H1 (cell line): ENCODE results near the gene MEMO1. TPM values are rescaled to one million over a fixed set of nuclear protein-coding genes. Genes with fewer than 3 reads are reported as not detected.

Experiments used
- CTCF ChIA-PET: fragments of 300-600 bp; sonication (Branson Sonifier 250); formaldehyde crosslinking; loops from one replicate; lab custom pipeline; 2021; ENCODE audit not compliant: partially characterized antibody; lab: Charles Lee
- POLR2A ChIA-PET: fragments of 300-600 bp; sonication (Branson Sonifier 250); formaldehyde crosslinking; loops from one replicate; lab custom pipeline; 2021; ENCODE audit warnings: inconsistent platforms; ENCODE audit not compliant: partially characterized antibody; lab: Charles Lee
- DNase-seq, 2 experiments: peaks; one replicate each; pipeline versions ENCODE4 v3.0.0 to v3.0.0-alpha.2; 2010 to 2022; ENCODE audit warnings: low spot score in 2 of 2, low read depth in 1 of 2, mixed read lengths in 1 of 2
- FAIRE-seq: peaks from 2 replicates; lab custom pipeline; 2011; peaks lifted over from hg19 to GRCh38; lab: Jason Lieb, UNC
- H2AFZ ChIP-seq: 2 replicates; pipeline ENCODE4 v1.8.1; 2012; ENCODE audit warnings: low read length, inconsistent platforms
- H2AK5ac ChIP-seq: 2 replicates; pipeline ENCODE4 v1.6.1; 2013; ENCODE audit warnings: low read depth, low read length
- H2BK120ac ChIP-seq: replicated peaks from 2 replicates; pipeline ENCODE3; 2013; ENCODE audit warnings: low read depth, low read length, inconsistent platforms
- H2BK12ac ChIP-seq: 2 replicates; pipeline ENCODE4 v1.6.1; 2013; ENCODE audit warnings: low read depth, low read length
- H2BK15ac ChIP-seq: 2 replicates; pipeline ENCODE4 v1.6.1; 2013; ENCODE audit warnings: low read length
- H2BK20ac ChIP-seq: 2 replicates; pipeline ENCODE4 v1.6.1; 2013; ENCODE audit warnings: low read length
- H2BK5ac ChIP-seq: 2 replicates; pipeline ENCODE4 v1.6.1; 2013; ENCODE audit warnings: low read depth, low read length
- H3K14ac ChIP-seq: 2 replicates; pipeline ENCODE4 v1.6.1; 2013; ENCODE audit warnings: inconsistent platforms; ENCODE audit not compliant: insufficient read length
- H3K18ac ChIP-seq: 2 replicates; pipeline ENCODE4 v1.6.1; 2013; ENCODE audit warnings: low read length; ENCODE audit errors: extremely low read depth
- H3K23ac ChIP-seq: 2 replicates; pipeline ENCODE4 v1.6.1; 2013; ENCODE audit warnings: inconsistent platforms; ENCODE audit not compliant: insufficient read length
- H3K23me2 ChIP-seq: 2 replicates; pipeline ENCODE4 v1.6.1; 2013; ENCODE audit warnings: low read depth, low read length
- H3K27ac ChIP-seq: 2 replicates; pipeline ENCODE4 v1.6.1; 2011; ENCODE audit warnings: low read depth, low read length, inconsistent platforms
- H3K27me3 ChIP-seq, 4 experiments: replicated peaks in 1 of 4; 1 replicate in 1 of 4; 2 replicates in 3 of 4; pipeline versions ENCODE4 v1.6.1 to v1.8.1; 2011 to 2013; ENCODE audit warnings: low read length in 3 of 4, mild to moderate bottlenecking in 3 of 4, inconsistent platforms in 2 of 4, mixed read lengths in 2 of 4, moderate library complexity in 1 of 4; ENCODE audit not compliant: control insufficient read depth in 3 of 4, insufficient read depth in 3 of 4; ENCODE audit errors: extremely low read depth in 1 of 4
- H3K36me3 ChIP-seq, 4 experiments: 2 replicates each; pipeline versions ENCODE4 v1.6.1 to v1.8.1; 2011 to 2013; ENCODE audit warnings: mild to moderate bottlenecking in 4 of 4, low read length in 3 of 4, moderate library complexity in 2 of 4, control low read depth in 1 of 4, inconsistent platforms in 1 of 4; ENCODE audit not compliant: insufficient read depth in 4 of 4, control insufficient read depth in 2 of 4
- H3K4ac ChIP-seq: replicated peaks from 2 replicates; pipeline ENCODE3; 2013; ENCODE audit warnings: low read length, low read depth, mixed read lengths, inconsistent platforms; ENCODE audit not compliant: insufficient read length
- H3K4me1 ChIP-seq, 4 experiments: replicated peaks in 1 of 4; 1 replicate in 1 of 4; 2 replicates in 3 of 4; pipeline versions ENCODE4 v1.6.1 to v1.8.1; 2011 to 2013; ENCODE audit warnings: low read length in 3 of 4, inconsistent platforms in 2 of 4, mixed read lengths in 1 of 4; ENCODE audit not compliant: insufficient read depth in 4 of 4, control insufficient read depth in 3 of 4
- H3K4me2 ChIP-seq, 2 experiments: 2 replicates each; pipeline versions ENCODE4 v1.6.1 to v1.8.1; 2011 to 2013; ENCODE audit warnings: low read depth in 2 of 2, low read length in 2 of 2, control low read depth in 1 of 2, inconsistent platforms in 1 of 2, mild to moderate bottlenecking in 1 of 2; ENCODE audit not compliant: insufficient read depth in 1 of 2
- H3K4me3 ChIP-seq, 4 experiments: fragments of 200-600, 300-600 bp in 1 of 4; sonication (generic), shearing (Covaris generic), sonication (Bioruptor Twin) in 1 of 4; 2 replicates each; pipeline versions ENCODE4 v1.5.1 to v1.8.1; 2011 to 2016; ENCODE audit warnings: low read length in 4 of 4, low read depth in 3 of 4, control low read depth in 2 of 4, inconsistent platforms in 2 of 4, mild to moderate bottlenecking in 2 of 4, mixed read lengths in 1 of 4, moderate library complexity in 1 of 4; ENCODE audit not compliant: insufficient read depth in 2 of 4; ENCODE audit errors: extremely low read depth in 1 of 4
- H3K56ac ChIP-seq: replicated peaks from 2 replicates; pipeline ENCODE3; 2013; ENCODE audit warnings: low read depth, mild to moderate bottlenecking, mixed read lengths, low read length, inconsistent platforms; ENCODE audit not compliant: insufficient read length
- H3K79me1 ChIP-seq: 2 replicates; pipeline ENCODE4 v1.6.1; 2013; ENCODE audit warnings: low read depth, low read length, control low read depth
- H3K79me2 ChIP-seq, 2 experiments: 2 replicates each; pipeline versions ENCODE4 v1.6.1 to v1.8.1; 2012 to 2013; ENCODE audit warnings: low read length in 2 of 2, mild to moderate bottlenecking in 2 of 2, inconsistent platforms in 1 of 2; ENCODE audit not compliant: insufficient read depth in 2 of 2, control insufficient read depth in 1 of 2
- H3K9ac ChIP-seq, 4 experiments: replicated peaks in 1 of 4; 1 replicate in 1 of 4; 2 replicates in 3 of 4; pipeline versions ENCODE4 v1.6.1 to v1.8.1; 2011 to 2013; ENCODE audit warnings: low read depth in 3 of 4, low read length in 3 of 4, control low read depth in 2 of 4, mild to moderate bottlenecking in 2 of 4, moderate library complexity in 2 of 4, inconsistent platforms in 1 of 4; ENCODE audit errors: extremely low read depth in 1 of 4
- H3K9me3 ChIP-seq, 2 experiments: 2 replicates each; pipeline versions ENCODE4 v1.6.1 to v1.8.1; 2012 to 2013; ENCODE audit warnings: mild to moderate bottlenecking in 2 of 2, moderate library complexity in 2 of 2, control low read depth in 1 of 2, inconsistent platforms in 1 of 2, low read depth in 1 of 2, low read length in 1 of 2, mixed read lengths in 1 of 2; ENCODE audit not compliant: insufficient read depth in 2 of 2
- H4K20me1 ChIP-seq, 2 experiments: replicated peaks in 1 of 2; 2 replicates each; pipeline versions ENCODE3 to v1.8.1; 2011 to 2013; ENCODE audit warnings: inconsistent platforms in 2 of 2, low read length in 2 of 2, mild to moderate bottlenecking in 1 of 2; ENCODE audit not compliant: insufficient read depth in 2 of 2, control insufficient read depth in 1 of 2
- H4K5ac ChIP-seq: 2 replicates; pipeline ENCODE4 v1.6.1; 2013; ENCODE audit warnings: low read length, low read depth, mixed read lengths, inconsistent platforms; ENCODE audit not compliant: insufficient read length
- H4K8ac ChIP-seq: 2 replicates; pipeline ENCODE4 v1.8.0; 2013; ENCODE audit warnings: mild to moderate bottlenecking, moderate library complexity, low read length, inconsistent platforms; ENCODE audit not compliant: insufficient read depth; ENCODE audit errors: extremely low read depth
- H4K91ac ChIP-seq: replicated peaks from 2 replicates; pipeline ENCODE3; 2013; ENCODE audit warnings: low read length, mixed read lengths, inconsistent platforms; ENCODE audit not compliant: insufficient read length
- HDAC2 ChIP-seq, 2 experiments: fragments of 300-600 bp in 1 of 2; sonication (generic) in 1 of 2; IDR thresholded peaks; 2 replicates each; pipeline ENCODE4 v1.6.1; 2011 to 2012; ENCODE audit warnings: low read depth in 2 of 2, low read length in 2 of 2, mild to moderate bottlenecking in 2 of 2, moderate library complexity in 2 of 2, borderline replicate concordance in 1 of 2, inconsistent platforms in 1 of 2
- JUND ChIP-seq: IDR thresholded peaks from 2 replicates; pipeline ENCODE4 v1.6.1; 2011; ENCODE audit warnings: mild to moderate bottlenecking, improper control_type of control experiment, low read length
- KDM1A ChIP-seq: fragments of 200-600, 300-600 bp; sonication (generic); IDR thresholded peaks from 2 replicates; pipeline ENCODE4 v1.7.1; 2016; ENCODE audit warnings: mild to moderate bottlenecking, low read length, borderline replicate concordance
- KDM5A ChIP-seq: fragments of 200-600 bp; IDR thresholded peaks from 2 replicates; pipeline ENCODE4 v1.7.1; 2012; ENCODE audit warnings: mild to moderate bottlenecking, low read length, inconsistent platforms, mixed read lengths
- NANOG ChIP-seq: IDR thresholded peaks from 2 replicates; pipeline ENCODE4 v1.6.1; 2011; ENCODE audit warnings: low read length, low read depth, mild to moderate bottlenecking, inconsistent platforms; ENCODE audit not compliant: insufficient read depth, poor library complexity, severe bottlenecking
- SP2 ChIP-seq: IDR thresholded peaks from 2 replicates; pipeline ENCODE4 v1.6.1; 2012; ENCODE audit warnings: mild to moderate bottlenecking, low read length, inconsistent platforms
- SRF ChIP-seq: IDR thresholded peaks from 2 replicates; pipeline ENCODE4 v1.6.1; 2011; ENCODE audit warnings: mild to moderate bottlenecking, low read depth, low read length, moderate library complexity
- WGBS, 2 experiments: shearing (Covaris generic) in 1 of 2; methylation state at CpG; one replicate each; pipeline versions ENCODE4 v1.1.6 to v1.1.7; 2013 to 2015; ENCODE audit warnings: low lambda C conversion rate in 2 of 2, mixed read lengths in 2 of 2, inconsistent platforms in 1 of 2, low coverage in 1 of 2, missing lambda C conversion rate in 1 of 2; ENCODE audit not compliant: insufficient replicate concordance in 2 of 2, insufficient coverage in 1 of 2, insufficient read length in 1 of 2; ENCODE audit errors: extremely low coverage in 1 of 2, missing lambda C conversion rate in 1 of 2; 5-methylcytosine and 5-hydroxymethylcytosine counted together
- polyA plus RNA-seq, 7 experiments: library from polyadenylated mRNA; depleted of rRNA in 3 of 7; stranded (reverse) in 5 of 7; unstranded in 2 of 7; fragments of >200 nt in 5 of 7; fragments of 200-250 nt in 2 of 7; gene quantifications; 1 replicate in 5 of 7; 2 replicates in 1 of 7; 4 replicates in 1 of 7; pipeline versions ENCODE4 v1.2.1 to v1.2.3, GENCODE V29; 2011 to 2013; ENCODE audit warnings: missing spikeins in 2 of 7, mixed read lengths in 2 of 7
- total RNA-seq: library from RNA; stranded (reverse); fragmentation: NEBNext Ultra II Directional; extraction: Animal tissue kit (Norgen Biotek cat#: 25700); gene quantifications from 2 replicates; pipeline ENCODE4 v1.2.1, GENCODE V29; 2021
- TF ChIP-seq, protein P1 (sequence below): IDR thresholded peaks from 2 replicates; pipeline ENCODE4 v1.6.1; 2012; ENCODE audit warnings: inconsistent platforms
- TF ChIP-seq, protein P2 (sequence below), 3 experiments: IDR thresholded peaks; 1 replicate in 2 of 3; 2 replicates in 1 of 3; pipeline versions ENCODE4 v1.5.1 to v1.6.1; 2011; ENCODE audit warnings: low read length in 3 of 3, mild to moderate bottlenecking in 3 of 3, inconsistent platforms in 2 of 3, low read depth in 1 of 3, moderate library complexity in 1 of 3; ENCODE audit not compliant: insufficient read depth in 1 of 3; ENCODE audit errors: control extremely low read depth in 1 of 3

The MEMO1 gene
- total and polyA plus RNA-seq, 2 of the 8 experiments (the other 6 are each of a cell fraction or from before 2014, with no cell fraction given): 26.9 to 54.7 TPM

- Histone ChIP-seq H2BK15ac (no peak overlapping the region), H4K20me1 (peaks cover 3% of the 10 kb centered on the region in 2 experiments), H3K9me3 (no peaks in the 10 kb centered on the region), H3K4me3 (no peak overlapping the region), H3K79me2 (peaks cover 0 to 75% of the 10 kb centered on the region in 2 experiments; a peak in 3 of 4 replicates), H3K36me3 (no peaks in the 10 kb centered on the region), H2AK5ac (no peak overlapping the region), H2BK12ac (no peak overlapping the region), H3K9ac (no peak overlapping the region), H3K14ac (no peak overlapping the region), H3K18ac (no peak overlapping the region), H2BK5ac (no peak overlapping the region), H2BK20ac (no peak overlapping the region), H3K4me2 (no peak overlapping the region), H3K56ac (no peak overlapping the region), H4K5ac (no peak overlapping the region), H2BK120ac (no peak overlapping the region), H3K23ac (no peak overlapping the region), H3K23me2 (no peaks in the 10 kb centered on the region), H3K27ac (no peak overlapping the region), H3K4me1 (no peaks in the 10 kb centered on the region; a peak in 2 of 7 replicates), H4K91ac (no peak overlapping the region), H3K27me3 (no peaks in the 10 kb centered on the region), H3K4ac (no peak overlapping the region), H2AFZ (no peak overlapping the region), H3K79me1 (peaks cover 2% of the 10 kb centered on the region), H4K8ac (no peak overlapping the region)
- DNase-seq (no peak), FAIRE-seq (no peak)
- ChIA-PET POLR2A (interaction anchor here (1.0 kb wide), 1 partner anchor 20 kb away, joined by 3 read pairs; no protein-coding TSS in a partner anchor), CTCF (no interaction called here)
- 90% methylated on average over 5 of the region's 5 CpGs; no CpG with 5 or more reads in 1 of the 2 experiments for WGBS, 2 experiments
- TF ChIP-seq KDM1A: no peak
- no peak for TF ChIP-seq SP2
- TF ChIP-seq JUND: no peak
- TF ChIP-seq HDAC2 (IDR thresholded peaks at IDR 0.05; ENCODE audit: borderline replicate concordance in 1 of 2, low read depth in 2 of 2, low read length in 2 of 2): no peak
- no peak for TF ChIP-seq KDM5A
- TF ChIP-seq, protein P1, sequence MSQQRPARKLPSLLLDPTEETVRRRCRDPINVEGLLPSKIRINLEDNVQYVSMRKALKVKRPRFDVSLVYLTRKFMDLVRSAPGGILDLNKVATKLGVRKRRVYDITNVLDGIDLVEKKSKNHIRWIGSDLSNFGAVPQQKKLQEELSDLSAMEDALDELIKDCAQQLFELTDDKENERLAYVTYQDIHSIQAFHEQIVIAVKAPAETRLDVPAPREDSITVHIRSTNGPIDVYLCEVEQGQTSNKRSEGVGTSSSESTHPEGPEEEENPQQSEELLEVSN: no peak
- TF ChIP-seq, protein P2, sequence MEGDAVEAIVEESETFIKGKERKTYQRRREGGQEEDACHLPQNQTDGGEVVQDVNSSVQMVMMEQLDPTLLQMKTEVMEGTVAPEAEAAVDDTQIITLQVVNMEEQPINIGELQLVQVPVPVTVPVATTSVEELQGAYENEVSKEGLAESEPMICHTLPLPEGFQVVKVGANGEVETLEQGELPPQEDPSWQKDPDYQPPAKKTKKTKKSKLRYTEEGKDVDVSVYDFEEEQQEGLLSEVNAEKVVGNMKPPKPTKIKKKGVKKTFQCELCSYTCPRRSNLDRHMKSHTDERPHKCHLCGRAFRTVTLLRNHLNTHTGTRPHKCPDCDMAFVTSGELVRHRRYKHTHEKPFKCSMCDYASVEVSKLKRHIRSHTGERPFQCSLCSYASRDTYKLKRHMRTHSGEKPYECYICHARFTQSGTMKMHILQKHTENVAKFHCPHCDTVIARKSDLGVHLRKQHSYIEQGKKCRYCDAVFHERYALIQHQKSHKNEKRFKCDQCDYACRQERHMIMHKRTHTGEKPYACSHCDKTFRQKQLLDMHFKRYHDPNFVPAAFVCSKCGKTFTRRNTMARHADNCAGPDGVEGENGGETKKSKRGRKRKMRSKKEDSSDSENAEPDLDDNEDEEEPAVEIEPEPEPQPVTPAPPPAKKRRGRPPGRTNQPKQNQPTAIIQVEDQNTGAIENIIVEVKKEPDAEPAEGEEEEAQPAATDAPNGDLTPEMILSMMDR (IDR thresholded peaks at IDR 0.05; ENCODE audit: control extremely low read depth in 1 of 3, insufficient read depth in 1 of 3, low read depth in 1 of 3, low read length in 3 of 3): no peak
- no peak for TF ChIP-seq SRF
- no peak for TF ChIP-seq NANOG
Observed at GRCh38 chr2:31983762-31984467, 26.9 kb downstream of the MEMO1 start.
